Adrenal gland (tissue), 5 donors: ENCODE data around the gene LCE6A.

ENCODE experiments used
- POLR2A ChIP-seq, 2 donors: fragments of 450-650 bp; IDR thresholded peaks; one replicate each; pipeline ENCODE4 v1.6.1; 2017; ENCODE audit warnings: antibody characterized with exemption in 2 of 2, mild to moderate bottlenecking in 2 of 2, moderate library complexity in 1 of 2
- TF ChIP-seq, protein P1 (sequence below), 6 experiments: fragments of 450-650 bp in 4 of 6; fragments of 200-600 bp in 2 of 6; sonication (generic) in 1 of 6; IDR thresholded peaks; 1 replicate in 5 of 6; 2 replicates in 1 of 6; pipeline versions ENCODE4 v1.5.1 to v1.8.0; 2016 to 2021; ENCODE audit warnings: antibody characterized with exemption in 6 of 6, mild to moderate bottlenecking in 2 of 6, moderate library complexity in 1 of 6
- donor health status: DM: no; HTN: no; CAD: no.

DNA sequence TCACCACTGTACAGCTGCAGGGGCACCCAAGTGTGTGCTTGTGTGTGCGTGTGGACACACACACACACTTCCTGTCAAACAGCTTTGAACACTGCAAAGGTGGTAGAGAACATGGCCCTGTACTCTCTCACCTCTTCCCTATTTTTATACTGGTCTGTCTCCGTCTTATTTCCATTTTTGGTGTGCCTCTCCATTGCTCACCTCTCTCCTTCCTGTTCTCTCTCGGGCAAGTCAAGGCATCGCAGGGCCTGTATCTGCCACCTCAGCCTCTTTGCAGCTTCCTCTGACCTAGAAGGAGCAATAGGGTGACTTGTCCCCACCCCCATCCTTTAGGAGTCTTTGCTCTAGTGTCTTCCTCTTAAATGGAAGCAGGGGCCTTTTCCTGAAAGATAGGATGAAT lies 37.7 kb downstream of the LCE6A start:
- TF ChIP-seq, protein P1, sequence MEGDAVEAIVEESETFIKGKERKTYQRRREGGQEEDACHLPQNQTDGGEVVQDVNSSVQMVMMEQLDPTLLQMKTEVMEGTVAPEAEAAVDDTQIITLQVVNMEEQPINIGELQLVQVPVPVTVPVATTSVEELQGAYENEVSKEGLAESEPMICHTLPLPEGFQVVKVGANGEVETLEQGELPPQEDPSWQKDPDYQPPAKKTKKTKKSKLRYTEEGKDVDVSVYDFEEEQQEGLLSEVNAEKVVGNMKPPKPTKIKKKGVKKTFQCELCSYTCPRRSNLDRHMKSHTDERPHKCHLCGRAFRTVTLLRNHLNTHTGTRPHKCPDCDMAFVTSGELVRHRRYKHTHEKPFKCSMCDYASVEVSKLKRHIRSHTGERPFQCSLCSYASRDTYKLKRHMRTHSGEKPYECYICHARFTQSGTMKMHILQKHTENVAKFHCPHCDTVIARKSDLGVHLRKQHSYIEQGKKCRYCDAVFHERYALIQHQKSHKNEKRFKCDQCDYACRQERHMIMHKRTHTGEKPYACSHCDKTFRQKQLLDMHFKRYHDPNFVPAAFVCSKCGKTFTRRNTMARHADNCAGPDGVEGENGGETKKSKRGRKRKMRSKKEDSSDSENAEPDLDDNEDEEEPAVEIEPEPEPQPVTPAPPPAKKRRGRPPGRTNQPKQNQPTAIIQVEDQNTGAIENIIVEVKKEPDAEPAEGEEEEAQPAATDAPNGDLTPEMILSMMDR (IDR thresholded peaks at IDR 0.05) = no peak
- no peak for TF ChIP-seq POLR2A (IDR thresholded peaks at IDR 0.05)
